SHP77 treated with DMSO at 0.1 percent for 48 hours (cell line): ENCODE results near the gene MED16.
A peak's percentile ranks its signal among the peaks of the same experiment; 100 is the strongest.

Source experiments
- DNase-seq: peaks from one replicate; lab custom pipeline; 2025; lab: John Stamatoyannopoulos, UW

MED16 gene

DNA sequence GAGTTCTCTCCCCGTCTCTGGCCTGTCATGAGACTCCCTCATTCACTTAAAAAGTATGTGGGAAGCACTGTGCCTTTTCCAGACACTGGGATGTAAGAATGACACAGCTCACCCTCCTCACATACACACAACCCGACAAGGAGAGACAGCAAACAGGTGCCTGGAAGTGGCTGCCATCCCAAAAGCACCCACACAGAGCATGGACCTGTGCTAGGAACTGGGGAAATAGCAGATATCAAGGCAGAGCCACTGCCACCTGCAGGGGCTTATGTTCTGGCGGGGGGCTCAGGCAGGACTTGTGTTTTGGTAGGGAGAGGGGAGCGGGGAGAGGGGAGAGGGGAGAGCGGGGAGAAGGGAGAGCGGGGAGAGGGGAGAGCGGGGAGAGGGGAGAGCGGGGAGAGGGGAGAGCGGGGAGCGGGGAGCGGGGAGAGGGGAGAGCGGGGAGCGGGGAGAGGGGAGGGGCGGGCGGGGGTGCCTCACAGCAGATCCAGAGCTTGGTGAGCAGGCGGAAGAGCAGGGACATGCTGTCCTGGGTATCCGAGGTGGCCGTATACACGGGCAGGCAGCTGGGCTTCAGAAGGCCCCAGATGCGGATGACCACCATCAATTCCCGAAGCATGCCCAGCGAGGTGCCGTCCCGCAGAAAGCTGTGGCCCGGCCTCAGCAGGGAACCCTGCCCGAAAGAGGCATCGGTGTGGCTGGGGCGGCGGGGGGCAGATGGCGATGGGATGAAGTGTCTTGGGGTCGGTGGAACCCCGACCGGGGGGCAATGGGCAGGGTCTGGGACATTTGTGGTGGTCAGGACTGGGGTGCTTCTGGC is 21.3 kb downstream of the MED16 start:
- DNase-seq, result no peak

DNA sequence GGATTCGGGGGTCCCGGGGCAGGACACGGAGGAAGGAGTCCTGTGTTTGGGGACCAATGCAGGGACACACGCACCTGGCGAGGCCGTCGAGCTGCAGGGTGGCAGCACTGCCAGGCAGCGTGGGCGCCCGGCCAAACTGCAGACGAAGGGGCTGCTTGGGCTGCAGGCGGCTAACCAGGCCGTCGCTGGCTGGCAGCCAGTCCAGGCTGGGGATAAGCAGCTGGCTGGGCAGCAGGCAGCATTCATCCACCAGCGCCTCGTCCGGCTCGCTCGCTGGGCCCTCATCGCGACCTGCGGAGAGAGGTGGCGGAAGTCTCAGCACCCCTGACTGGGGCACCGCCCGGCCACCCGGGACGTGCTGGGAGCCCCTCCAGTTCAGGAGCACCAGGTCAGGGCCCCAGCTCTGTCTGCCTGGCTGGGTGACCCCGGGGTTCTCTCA is 22.0 kb downstream of the MED16 start:
- DNase-seq, result peak; percentile 80

DNA sequence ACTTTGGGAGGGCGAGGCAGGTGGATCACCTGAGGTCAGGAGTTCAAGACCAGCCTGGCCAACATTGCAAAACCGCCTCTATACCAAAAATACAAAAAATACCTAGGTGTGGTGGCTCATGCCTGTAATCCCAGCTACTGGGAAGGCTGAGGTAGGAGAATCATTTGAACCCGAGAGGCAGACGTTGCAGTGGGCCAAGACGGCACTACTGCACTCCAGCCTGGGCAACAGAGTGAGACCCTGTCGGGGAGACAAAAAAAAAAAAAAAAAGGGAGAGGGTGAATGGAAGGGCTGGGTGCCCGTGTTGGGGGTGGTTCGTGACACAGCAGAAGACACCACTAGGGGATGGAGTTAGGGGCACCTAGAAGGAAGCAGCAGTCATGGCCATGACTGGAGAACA is 22.7 kb downstream of the MED16 start:
- DNase-seq, result no peak

DNA sequence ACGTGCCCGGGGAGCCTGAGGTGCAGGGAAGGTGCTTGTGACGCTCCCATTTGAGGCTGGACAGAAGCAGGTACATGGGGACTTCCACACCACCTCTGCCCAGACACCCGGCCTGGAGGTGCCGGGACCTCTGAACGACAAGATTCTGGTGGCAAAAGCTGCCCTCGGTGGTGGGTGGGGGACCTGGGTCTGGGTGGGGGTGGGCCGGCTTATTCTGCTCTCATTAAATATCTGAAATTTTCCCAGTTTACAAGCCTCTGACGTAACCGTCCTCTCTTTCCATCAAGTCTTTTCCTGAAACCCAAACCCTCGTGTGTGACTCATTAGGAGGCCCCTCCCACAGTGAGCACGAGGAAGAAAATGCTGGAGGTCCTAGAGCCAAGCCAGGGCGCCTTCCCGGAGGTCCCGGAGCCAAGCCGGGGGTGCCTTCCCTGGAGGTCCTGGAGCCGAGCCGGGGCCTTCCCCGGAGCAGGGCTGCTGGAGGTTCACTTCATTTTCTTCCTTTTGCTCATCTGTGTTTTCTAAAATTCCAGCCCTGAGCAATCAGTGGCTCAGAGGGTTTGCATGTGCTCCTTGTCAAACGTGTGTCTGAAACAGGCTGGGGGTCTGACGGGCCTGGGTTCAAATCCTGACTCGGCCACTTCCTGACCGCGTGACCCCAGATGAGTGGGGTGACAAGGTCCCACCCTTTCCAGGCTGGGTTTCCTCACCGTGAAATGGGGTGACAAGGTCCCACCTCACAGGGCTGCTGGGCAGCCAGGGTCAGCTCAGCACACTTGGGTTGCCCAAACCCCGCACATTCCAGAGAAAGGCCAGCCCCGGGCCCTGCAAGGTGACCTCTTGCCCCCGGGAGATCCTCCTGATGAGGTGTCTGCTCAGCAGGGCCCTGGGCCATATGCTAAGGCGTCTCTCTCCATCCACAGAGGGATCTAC is 23.5 kb downstream of the MED16 start:
- DNase-seq, result no peak

DNA sequence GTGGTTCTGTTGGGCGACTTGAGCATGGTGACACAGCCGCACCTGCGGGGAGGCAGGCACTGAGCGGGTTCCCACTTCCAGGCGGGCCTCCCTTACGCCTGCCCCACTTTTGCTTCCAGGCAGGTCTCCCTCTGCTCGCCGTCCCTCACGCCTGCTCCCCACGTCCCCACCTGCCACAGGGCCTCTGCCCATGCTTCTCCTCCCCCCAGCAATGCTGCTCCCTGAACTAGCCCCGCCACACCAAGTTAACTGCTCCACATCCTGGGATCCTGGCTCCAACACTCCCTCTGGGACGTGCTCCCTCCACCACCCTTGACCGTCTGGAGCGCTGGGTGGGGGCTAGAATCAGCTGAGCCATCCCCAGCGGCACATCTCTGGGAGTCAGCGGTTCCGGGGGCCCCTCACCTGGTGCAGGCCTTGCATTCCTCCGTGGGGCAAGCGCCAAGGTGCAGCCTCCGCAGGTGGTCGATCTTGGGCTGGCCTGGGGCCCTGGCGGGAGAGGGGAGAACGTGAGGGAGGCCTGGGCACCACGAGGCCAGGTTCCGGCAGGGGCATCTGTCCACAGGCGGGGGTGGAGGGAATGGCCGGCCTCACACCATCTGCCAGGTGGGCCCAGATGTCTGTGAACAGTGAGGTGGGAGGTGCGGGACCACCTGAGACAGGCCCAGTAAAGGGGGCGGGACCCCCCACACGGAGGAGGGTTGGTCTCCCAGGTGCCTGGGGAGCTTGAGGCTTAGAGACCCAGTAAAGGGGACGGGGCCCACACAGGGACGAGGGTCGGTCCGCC is 24.3 kb downstream of the MED16 start:
- DNase-seq, result no peak

DNA sequence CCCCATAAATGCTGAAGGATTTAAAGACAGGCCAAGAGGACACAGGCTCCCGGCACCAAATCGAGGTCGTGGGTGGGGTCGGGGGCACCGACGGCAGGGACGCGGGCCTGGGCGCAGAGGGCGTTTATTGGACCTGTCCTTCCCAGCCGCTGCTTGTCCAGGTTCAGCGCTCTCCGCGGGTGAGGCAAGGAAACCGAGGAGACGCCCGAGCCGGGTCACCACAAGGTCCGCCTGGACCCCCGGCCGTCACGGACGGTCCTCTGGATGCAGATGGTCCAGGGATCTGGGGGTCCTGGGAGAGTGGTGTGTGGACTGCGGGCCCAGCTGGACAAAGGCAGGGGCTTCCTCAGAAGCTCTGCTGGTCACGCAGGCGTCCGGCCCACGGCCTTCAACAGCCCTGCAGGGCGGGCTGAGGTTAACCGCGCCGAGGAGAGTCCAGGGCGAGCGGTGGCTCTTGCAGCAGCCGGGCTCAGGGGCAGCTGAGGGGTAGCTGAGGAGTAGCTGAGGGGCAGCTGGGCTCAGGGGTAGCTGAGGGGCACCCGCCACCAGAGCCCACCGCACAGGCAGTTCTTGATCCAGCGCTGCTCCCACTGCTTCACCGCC is 25.0 kb downstream of the MED16 start:
- DNase-seq, result no peak

DNA sequence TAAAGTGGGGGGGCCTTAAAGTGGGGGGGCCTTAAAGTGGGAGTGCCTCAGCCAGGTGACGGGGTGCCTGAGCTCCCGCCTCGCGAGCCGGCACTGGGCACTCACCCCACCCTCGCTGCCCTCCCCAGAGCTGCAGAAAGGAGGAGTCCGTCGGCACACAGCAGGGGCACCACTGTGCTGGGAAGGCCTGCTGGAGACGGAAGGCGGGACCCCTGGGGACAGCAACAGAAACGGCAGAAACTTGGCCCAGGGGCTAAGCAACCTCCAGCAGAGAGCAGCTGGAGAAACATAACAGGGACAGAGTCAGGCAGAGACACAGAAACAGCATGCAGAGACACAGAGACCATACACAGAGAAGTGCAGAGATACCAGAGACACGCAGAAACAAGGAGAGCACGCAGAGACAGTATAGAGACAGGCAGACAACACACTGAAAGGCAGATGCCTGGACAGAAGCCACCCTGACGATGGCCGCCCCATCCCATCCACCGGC is 25.6 kb downstream of the MED16 start:
- DNase-seq, result no peak

DNA sequence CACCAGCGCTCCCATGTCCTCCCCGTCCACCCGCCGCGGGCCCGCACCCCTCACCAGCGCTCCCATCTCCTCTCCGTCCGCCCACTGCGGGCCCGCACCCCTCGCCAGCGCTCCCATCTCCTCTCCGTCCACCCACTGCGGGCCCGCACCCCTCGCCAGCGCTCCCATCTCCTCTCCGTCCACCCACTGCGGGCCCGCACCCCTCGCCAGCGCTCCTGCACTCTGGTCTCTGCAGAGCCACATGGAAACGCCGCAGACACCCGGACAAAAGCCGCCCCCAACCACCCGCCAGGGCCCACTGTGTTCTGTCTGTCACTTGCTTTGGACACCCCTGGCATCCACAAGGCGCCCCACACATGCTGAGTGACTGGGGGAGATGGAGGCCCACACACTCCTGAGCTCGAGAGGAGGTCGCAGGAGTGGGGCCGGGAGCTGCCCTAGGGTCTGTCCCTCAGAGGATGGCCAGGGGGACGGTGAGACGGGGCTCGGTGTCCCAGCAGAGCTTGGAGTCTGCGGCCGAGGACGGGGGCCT is 26.2 kb downstream of the MED16 start:
- no peak for DNase-seq

DNA sequence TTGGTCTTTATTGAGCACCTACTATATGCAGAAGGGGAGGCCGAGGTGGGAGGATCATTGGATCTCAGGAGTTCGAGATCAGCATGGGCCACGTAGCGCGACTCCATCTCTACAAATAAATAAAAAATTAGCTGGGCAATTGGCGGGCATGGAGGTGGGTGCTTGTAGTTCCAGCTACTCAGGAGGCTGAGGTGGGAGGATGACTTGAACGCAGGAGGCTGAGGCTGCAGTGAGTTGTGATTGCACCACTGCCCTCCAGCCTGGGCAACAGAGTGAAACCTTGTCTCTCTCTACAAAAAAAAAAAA is 29.7 kb downstream of the MED16 start:
- no peak for DNase-seq

DNA sequence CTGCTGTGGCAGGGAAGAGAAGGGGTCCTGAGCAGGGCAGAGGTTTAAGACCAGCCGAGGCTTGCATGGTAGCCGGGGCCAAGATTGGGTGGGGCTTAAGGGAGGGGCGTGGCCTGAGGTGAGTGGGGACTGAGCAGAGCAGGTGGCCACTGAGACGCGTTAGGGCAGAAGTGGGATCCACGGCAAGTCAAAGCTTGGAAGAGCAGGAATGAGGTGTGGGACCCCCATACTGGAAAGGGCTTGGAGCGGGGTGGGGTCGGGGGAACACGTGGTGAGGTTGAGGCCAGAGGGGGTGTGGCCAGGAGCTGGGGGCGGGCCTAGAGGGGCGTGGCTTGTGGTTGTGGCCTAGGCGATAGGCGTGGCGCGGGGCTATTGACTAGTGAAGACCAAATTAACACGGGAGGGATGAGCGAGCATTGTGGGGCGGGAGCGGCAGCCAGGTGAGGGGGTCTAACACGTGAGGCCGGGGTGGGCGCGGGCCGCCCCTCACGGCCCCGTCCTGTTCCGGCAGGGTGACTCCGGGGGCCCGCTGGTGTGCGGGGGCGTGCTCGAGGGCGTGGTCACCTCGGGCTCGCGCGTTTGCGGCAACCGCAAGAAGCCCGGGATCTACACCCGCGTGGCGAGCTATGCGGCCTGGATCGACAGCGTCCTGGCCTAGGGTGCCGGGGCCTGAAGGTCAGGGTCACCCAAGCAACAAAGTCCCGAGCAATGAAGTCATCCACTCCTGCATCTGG is 30.2 kb downstream of the MED16 start:
- no peak for DNase-seq

DNA sequence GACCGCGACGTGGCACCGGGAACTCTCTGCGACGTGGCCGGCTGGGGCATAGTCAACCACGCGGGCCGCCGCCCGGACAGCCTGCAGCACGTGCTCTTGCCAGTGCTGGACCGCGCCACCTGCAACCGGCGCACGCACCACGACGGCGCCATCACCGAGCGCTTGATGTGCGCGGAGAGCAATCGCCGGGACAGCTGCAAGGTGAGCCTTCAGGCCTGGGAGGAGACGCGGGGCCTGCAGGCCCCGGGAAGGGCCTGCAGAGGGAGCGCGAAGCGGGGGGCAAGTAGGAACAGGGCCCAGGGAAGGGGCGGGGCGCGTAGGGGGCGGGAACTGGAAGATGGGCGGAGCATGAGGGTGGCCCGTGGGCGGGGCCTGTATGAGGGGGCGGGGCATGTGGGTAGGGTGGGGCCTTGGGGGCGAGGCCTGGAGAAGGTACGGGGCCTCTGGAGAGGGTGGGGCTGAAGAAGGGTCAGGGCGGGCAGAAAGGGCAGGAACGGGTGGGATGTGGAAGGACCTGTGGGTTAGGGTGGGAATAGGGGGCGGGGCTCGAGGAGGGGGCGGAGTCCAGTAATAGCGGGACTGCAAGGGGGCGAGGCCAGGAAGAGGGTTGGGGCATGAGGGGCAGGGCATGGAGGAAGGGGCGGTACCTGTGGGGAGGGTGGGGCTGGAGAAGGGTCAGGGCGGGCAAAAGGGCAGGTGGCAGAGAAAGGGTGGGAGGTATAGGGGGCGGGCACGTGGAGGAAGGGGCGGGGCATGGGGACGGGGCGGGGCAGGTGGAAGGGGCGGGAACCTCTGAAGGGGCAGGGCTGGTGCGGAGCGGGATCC is 31.0 kb downstream of the MED16 start:
- peak; percentile 63 for DNase-seq

DNA sequence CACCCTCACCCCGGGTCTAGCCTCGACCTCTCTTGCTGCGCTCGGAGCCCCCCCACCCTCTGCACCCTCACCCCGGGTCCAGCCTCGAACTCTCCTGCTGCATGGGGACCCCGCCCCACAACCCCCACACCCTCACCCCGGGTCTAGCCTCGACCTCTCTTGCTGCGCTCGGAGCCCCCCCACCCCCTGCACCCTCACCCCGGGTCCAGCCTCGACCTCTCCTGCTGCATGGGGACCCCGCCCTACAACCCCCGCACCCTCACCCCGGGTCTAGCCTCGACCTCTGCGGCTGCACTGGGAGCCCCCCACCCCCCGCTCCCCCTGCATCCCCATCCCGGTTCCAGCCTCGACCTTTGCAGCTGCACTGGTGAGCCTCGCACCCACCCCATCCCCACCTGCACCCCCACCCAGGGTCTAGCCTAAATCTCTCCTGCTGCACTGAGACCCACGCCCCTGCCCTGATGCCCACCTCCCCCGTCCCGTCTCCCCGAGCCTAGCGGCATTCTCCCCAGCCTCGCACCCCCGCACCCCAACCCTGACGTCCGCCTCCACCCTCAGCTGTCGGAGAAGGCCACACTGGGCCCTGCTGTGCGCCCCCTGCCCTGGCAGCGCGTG is 31.7 kb downstream of the MED16 start:
- no peak for DNase-seq

DNA sequence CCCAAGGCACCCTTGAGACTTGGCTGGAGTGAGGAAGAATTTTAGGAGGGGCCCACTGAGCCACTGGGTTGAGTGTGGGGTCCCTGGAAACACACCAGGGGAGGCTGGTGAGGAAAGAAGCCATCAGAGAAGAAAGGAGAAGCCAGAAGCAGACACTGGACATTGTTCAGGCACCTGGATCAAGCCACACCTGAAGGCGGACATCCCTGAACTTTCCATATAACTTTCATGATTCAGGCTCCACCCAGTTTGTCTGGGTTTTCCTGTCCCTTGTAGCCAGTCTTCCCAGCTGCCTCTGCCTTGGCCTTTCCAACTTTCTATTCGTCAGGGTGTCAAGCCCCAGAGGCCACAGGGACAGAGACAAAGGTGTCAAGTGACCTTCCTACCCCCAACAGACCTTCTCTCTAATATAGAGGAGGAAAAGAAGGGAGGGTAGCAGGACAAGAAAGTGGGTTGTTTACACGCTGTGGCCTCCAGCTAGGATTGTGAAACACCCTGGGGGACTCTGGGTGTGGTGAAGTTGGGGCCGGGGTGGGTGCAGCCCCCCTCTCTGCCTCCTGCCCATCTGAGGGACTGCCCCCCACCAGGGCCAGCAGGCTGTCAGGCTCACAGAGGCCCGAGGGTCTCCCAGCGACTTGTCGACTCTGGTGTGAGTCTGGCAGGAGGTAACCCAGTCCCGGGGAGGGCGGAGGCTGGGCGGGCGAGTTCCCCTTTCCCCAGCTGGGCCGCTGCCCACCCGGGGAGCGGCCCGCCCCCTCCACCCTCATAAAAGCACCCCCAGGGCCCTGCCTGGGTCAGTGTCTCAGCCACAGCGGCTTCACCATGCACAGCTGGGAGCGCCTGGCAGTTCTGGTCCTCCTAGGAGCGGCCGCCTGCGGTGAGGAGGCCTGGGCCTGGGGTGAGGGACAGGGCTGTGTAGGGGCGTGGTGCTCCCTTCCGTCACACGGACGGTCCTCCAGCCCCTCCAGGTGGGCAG is 33.8 kb downstream of the MED16 start, which contains the start of gene CFD:
Gene CFD (plus strand): TSS at position 797 of the 976 bp plus-strand sequence. CDS start 26 bp downstream, at position 823.
- no peak for DNase-seq

DNA sequence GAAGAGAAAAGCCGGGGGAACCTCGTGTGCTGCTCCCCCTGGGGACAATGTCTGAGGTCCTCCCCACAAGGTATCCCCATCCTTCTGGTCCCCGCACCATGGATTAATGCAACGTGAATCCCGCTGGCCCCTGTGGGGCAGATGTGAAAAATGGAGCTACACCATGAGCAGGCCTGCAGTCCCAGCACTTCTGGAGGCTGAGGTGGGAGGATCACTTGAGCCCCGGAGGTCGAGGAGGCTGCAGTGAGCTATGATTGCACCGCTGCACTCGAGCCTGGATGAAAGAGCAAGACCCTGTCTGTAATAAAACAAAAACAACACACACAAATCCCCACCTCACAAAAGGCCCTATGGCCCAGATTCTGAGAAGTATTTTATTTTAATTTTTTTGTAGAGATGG is 34.7 kb downstream of the MED16 start:
- no peak for DNase-seq

DNA sequence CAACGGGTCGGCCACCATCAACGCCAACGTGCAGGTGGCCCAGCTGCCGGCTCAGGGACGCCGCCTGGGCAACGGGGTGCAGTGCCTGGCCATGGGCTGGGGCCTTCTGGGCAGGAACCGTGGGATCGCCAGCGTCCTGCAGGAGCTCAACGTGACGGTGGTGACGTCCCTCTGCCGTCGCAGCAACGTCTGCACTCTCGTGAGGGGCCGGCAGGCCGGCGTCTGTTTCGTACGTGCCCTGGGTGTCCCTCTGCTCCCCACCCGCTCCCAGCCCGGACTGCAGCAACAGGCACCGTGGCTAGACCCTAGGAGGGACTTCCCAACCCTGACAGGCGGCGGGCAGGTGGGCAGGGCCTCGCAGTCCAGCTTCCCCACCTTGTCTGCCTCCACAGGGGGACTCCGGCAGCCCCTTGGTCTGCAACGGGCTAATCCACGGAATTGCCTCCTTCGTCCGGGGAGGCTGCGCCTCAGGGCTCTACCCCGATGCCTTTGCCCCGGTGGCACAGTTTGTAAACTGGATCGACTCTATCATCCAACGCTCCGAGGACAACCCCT is 37.3 kb downstream of the MED16 start:
- DNase-seq, result no peak

DNA sequence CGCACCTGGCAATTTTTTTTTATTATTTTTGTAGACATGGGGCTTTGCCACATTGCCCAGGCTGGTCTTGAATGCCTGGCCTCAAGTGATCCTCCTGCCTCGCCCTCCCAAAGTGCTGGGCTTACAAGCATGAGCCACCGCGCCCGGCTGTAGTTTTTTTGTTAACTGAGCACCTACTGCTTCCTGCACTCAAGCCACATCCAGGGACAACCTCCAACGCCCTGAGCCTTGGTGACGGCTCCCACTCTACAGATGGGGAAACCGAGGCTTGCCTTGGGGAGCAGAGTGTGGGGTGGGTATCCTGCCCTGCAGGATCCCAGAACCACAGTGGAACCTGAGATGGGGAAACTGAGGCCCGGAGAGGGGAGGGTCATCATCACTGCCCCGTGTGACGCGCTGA is 37.8 kb downstream of the MED16 start:
- DNase-seq, result no peak

DNA sequence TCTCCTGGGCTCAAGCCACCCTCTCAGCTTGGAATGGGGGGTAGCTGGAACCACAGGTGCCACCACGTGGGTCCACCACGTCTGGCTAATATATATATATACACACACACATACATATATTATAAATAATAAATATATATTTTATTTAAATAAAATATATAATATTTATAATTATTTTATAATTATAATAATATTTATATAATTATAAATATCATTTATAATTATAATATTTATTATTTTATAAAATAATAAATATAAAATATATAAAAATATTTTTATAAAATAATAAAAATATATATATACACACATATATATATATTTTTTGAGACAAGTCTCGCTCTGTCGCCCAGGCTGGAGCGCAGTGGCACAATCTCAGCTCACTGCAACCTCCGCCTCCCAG is 38.4 kb downstream of the MED16 start:
- no peak for DNase-seq
